Embryonic facial prominence (tissue), 1 donor: ENCODE data around the gene ZNF584.
"Not testable (repeated sequence)": the region's sequence is repeated elsewhere in the genome, so short reads cannot be mapped to it uniquely, and the experiment has no call there.

Source experiments
- DNase-seq: peaks from one replicate; pipeline ENCODE4 v3.0.0-alpha.2; 2016; ENCODE audit errors: extremely low spot score

The ZNF584 gene

DNA sequence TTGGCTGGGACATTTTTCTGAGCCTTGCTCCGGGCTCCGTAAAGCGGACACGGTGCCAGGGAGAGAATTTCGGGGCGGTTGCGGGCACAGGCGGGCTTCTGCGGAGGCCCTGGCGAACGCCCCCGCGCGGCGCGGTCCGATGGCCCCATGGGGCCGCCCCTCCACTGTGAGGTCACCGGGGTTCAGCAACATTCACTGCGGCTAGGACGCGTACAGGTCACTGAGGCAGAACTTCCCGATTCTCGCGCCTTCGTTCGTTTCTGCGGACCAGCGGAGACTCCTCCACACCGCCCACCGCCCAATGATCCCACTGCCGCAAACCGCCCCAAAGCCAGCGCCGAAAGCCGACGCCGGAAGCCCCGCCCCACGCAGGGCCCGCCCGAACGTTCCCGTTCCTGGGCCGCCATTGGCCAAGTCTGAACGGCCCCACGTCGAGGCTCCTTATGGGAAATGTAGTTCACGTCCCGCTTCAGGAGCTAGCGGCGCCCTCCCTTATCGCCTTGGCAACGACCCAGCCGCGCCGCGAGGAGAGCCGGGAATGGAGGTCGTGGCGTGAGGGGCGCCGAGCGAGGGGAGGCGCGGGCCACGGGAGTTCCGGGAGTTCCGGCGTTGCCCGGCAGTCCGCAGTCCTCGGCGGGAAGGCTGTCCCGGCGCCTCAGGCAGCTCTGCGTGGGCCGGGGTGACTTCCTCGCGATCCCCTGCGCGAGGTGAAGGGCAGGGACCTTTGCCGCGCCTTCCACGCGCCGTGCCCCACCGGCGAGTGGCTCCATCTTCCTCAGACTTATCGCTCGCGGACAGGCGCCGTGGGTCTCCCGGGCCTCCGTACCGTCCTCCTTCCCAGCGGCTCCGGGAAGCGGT is at the start of gene ZNF584:
Gene ZNF584 (plus strand): TSS at position 498 of the 858 bp plus-strand sequence. CDS start 499 bp downstream, outside the sequence.
- DNase-seq, result peak; percentile 97

DNA sequence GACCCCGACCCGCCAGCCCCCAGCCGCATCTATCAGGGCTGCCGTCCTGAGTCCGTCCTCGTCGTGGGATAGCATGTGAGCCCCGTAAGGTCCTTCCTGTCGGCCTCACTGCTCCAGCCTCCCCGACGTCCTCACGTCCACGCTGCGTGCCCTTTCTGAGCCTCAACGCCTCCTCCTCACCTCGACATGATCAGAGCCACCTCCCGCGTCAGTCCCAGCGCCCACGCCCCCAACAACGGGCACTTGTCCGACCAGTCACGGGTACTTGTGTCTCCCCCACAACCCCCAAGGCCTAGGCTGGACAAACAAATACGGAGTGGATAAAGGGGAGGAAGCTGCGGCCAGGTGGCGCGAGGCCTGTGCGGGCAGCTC is 46.6 kb upstream of the ZNF584 start:
- DNase-seq, result no peak

DNA sequence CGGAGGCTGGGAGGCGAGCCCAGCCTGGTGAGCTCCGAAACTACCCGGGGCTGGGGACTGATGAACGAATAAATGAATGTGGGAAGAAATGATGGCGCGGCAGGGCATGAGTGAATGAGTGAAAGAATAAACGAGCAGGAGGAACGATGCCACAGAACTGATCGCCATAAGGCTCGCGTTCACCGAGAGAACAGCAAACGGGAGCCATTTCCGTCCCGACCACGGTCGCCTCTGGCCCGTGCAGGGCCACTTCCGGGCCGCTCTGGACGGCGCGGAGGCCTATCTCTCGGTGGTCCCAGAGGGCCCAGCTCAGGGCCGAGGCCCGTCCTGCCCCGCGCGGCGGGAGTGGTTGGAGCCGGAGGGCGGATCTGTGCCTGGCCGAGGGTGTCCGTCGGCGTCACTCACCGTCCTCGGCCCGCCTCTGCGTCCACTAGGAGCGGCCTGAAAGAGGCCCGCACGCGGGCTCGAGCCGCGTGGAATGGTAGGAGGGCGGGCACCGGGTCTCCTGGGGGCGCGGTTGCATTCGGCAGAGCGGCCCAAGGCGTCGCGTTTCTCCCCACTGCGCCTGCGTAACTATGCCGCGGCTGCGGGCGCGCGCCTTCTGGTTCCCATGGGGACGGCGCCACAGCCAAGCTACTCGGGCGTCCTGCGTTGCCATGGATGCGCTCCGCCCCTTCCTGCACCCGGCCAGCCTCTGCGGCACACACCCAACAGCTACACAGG is 46.0 kb upstream of the ZNF584 start, which contains the start of gene ZNF497:
Gene ZNF497 (minus strand): TSS at position 480 of the 723 bp plus-strand sequence. CDS start 5,116 bp downstream, outside the sequence.
- peak; percentile 86 for DNase-seq

DNA sequence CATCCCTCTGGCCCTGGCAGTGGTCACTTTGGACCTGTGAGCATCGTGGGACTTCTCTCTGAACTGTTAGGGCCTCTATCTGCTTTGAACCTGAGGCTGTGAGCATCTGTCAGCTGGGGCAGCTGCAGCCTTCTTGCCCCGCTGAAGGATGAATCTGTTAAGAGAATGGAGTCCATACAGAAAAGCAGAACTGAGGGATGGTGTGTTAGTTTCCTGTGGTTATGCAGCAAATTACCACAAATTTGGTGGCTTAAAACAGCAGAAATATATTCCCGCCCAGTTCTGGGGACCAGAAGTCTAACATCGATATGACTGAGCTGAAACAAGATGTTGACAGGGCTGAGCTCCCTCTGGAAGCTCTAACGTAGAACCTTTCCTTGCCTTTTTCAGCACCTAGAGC is 44.3 kb upstream of the ZNF584 start:
- DNase-seq, result no peak

DNA sequence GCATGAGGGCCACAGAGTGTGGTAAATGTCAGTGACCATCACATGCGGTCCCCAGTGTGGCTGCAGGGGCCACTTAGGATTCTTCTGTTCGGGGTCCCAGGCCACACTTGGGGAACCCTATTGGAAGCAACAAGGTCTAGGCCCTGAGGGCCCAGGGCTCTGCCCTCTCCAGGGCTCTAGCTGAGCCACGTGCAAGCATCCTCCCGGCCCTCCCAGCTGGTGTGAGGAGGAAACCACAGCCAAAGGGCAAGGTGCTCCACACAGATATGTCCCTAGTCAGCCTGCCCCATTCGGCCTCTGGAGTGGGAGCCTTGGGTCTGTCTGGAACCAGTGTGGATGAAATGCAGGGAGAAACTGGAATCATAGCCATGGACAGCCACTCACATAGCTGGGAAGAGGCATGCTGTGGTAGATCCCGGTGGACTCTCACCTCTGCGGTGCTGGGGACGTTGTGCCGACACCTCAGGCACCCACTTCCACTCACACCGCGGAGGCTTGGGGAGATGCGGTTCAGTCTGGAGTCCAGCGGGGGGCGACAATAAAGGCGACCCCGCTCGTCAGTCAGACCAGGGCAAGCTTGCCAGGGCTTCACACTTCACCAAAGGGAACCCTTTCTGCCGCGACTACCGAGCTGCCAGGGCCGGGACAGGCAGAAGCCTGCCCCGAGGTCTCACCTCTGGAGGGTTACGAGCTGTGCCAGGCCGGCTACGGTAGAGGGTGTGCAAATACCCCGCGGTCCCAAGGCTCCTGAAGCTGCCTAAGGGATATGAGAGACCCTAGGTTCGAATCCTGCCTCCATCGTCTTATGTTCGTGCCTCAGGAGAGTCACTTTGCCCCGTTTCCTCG is 41.6 kb upstream of the ZNF584 start:
- no peak for DNase-seq

DNA sequence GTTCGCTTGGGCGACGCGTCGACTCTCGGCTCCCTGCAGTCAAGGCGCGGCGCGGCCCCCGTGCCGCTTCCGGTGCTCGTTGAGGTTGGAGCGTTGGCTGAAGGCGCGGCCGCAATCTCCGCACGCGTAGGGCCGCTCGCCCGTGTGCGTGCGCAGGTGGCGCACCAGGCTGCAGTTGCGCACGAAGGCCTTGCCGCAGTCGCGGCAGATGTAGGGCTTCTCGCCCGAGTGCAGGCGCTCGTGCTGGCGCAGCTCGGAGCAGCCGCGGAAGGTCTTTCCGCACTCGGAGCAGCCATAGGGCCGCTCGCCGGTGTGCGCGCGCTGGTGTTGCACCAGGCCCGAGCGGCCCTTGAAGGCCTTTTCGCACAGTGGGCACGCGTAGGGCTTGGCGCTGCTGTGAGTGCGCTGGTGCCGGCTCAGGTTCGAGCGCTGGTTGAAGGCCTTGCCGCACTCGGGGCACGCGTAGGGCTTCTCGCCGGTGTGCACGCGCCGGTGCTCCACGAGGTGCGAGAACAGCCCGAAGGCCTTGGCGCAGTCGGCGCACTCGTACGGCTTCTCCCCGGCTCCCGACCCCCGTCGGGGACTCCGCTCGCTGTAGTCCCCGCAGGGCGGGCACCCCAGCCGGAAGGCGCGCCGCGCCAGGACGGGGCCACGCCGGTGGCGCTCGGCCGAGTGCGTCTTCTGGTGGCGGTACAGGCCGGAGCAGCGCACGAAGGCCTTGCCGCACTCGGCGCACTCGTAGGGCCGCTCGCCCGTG is 40.6 kb upstream of the ZNF584 start:
- no peak for DNase-seq

DNA sequence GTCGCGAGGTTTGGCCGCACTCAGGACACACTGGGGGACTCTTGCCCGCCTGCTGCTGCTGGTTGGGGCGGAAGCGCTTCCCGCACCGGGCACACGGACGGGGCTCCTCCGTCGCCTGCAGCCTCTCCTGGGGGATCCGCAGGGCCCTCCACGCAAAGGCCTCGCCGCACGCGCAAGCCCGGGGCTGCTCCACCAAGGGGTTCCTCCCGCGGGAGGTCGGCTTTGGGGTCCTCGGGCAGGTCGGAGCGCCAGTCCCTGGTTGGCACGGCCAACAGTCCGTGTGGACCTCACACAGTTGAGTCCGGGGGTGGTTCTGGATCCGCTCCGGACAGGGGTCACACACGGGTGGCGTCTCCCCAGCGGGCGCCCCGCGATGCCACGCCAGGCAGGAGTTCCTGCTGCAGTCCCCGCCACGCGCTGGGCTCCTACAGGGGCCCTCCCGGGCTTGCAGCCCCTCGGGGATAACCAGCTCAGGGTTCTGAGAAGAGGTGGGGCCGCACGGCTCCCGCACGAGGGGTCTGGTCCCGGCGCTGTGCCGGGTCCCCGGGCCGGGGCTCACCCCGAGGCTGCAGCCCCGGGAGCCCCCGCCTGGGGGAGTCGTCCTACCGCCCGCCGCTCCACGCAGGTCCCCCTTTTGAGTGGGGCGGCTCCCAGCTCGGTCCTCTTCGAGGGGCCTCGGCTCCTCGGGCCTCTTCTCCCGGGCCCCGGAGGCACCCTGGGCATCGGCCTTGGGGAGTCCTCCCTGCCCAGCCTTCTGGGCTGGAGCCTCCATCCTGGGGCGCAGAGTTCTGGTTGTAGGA is 39.7 kb upstream of the ZNF584 start:
- no peak for DNase-seq

DNA sequence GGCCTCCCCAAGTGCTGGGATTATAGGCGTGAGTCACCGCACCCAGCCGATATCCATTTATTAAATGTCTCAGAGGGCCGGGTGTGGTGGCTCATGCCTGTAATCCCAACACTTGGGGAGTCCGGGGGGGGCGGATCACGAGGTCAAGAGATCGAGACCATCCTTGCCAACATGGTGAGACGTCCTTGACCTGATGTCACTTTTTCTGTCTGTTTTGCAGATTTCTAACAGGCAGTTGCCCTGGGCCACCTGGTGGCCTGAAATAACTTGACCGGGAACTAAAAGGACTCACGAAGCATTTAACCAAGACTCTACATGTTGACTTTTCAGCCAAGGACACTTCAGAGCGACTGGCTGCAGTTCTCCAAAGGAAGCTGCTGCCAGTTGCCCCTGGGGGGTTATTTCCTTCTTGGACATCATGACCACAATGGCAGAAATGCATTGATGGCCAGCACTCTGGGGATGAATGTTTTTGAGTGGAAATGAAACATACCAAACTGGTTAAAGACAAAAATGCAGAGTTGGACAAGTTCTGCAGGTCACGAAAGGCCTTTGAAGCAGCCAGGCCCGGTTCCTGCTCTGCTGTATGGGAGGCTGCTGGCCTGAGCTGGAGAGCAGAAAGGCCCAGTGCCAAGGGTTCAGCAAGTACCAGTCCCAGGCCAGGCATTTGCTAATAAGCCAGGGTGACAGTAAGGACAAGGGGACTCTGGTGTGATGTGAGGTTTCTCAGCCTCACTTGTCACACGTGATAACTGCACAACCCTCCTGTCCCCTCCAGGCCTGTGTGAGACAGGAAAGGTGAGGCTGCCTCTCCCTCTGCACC is 35.9 kb upstream of the ZNF584 start:
- DNase-seq, result no peak

DNA sequence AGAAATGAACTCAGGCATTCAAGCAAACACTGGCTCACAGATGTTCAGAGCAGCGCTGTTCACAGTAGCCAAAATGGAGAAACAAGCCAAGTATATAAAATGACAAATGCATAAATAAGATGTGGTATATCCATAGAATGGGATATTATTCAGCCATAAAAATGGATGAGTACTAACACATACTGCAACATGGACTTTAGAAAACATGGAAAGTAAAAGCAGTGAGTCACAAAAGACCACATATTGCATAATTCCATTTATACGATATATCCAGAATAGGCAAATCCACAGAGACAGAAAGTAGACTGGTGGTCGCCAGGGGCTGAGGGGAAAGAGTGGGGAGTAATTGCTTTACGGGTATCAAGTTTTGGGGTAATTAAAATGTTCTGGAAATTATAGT is 34.2 kb upstream of the ZNF584 start:
- no peak for DNase-seq

DNA sequence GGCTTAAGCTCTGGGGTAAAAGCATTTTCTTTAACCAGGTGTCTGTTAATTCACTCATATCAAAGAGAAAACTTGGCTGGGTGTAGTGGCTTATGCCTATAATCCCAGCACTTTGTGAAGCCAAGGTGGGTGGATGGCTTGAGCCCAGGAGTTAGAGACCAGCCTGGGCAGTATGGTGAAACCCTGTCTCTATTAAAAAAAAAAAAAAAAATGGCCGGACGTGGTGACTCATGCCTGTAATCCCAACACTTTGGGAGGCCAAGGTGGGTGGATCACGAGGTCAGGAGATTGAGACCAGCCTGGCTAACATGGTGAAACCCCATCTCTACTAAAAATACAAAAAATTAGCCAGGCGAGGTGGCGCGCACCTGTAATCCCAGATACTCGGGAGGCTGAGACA is 31.7 kb upstream of the ZNF584 start:
- not testable (repeated sequence) for DNase-seq

DNA sequence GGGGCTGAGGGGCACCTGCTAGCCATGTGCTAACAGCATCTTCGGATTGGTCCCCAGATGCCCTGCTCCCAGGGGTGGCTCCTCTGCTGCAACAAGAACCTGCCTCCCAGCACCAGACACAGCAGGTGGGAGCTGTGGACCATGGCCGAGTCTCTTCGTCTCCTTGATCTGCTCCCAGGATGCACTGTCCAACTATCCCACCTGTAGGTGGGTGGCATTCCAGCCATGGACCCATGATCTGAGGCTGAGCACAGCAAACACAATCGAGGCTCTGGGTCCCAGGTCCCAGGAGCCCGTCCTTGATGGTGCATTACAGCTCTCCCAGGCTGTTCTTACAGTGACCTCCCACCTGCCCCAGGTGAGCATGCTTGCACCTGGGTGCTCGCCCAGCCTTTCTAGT is 29.2 kb upstream of the ZNF584 start:
- no peak for DNase-seq

DNA sequence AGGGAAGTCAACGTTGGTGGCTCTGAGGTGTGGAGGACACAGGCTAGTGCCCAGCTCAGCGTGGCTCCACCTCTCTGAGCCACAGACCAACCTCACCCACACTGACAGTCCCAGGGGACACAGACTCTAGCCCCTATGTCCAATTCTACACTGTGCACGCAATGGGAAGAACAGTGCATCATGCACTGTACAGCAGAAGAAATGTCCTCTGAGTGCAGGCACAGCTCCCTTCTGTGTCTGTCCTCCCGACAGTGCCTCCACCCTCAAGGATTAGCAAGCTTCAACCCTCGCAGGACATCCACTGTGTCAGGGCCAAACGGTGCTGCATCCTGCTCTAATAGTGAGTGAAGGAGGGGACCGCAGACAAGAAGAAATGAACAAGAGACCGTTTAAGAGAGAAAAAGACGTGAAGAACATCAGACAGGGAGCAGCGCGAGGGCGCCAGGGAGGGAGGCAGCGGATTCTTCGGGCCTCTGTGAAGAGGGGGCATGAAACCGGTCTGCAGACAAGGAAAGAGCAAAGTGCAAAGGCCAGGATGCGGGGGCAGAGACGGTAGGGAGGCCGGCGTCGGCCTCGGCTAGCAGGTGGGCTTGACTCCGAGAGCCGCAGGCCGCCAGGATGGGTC is 28.3 kb upstream of the ZNF584 start:
- no peak for DNase-seq

DNA sequence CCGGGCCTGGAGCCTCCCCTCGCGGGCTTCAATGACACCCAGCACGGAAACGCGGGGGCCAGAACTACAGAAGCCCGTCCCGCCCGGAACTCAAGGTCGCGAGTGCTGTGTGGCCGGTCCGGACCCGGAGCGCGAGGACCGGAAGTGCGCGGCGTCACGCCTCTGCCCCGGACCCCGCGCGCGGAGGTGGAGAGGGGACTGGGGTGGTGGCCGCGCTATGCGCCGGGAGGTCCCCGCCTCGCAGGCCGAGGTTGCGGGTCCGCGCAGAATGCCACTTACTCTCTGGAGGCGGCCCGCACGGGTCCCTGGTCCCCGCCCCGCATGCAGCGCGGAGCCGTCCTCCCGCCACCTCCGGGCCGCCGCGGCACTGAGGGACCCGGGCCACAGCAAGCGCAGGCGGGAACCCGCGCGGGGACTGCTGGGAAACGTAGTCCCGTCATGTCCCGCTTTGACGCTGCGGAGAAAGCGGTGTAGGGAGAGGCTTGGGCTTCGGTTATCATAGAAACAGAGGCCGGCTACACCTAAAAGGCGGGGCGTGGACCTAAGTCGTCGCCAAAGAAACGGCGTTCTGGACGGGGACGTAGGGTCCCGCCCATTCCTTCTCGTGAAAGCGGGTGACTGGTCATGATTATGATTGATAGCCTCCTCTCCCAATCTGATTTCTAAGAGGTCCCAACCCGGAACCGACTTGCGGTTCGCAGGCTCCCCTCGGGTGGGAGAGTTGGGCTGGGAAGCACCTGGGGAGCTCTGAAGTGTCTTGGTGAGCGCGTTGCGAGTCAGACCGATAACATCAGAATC is 27.6 kb upstream of the ZNF584 start, which contains the start of gene ZNF837:
Gene ZNF837 (minus strand): TSS at position 369 of the 798 bp plus-strand sequence. CDS start 11,698 bp downstream, outside the sequence.
- DNase-seq, result peak; percentile 99

DNA sequence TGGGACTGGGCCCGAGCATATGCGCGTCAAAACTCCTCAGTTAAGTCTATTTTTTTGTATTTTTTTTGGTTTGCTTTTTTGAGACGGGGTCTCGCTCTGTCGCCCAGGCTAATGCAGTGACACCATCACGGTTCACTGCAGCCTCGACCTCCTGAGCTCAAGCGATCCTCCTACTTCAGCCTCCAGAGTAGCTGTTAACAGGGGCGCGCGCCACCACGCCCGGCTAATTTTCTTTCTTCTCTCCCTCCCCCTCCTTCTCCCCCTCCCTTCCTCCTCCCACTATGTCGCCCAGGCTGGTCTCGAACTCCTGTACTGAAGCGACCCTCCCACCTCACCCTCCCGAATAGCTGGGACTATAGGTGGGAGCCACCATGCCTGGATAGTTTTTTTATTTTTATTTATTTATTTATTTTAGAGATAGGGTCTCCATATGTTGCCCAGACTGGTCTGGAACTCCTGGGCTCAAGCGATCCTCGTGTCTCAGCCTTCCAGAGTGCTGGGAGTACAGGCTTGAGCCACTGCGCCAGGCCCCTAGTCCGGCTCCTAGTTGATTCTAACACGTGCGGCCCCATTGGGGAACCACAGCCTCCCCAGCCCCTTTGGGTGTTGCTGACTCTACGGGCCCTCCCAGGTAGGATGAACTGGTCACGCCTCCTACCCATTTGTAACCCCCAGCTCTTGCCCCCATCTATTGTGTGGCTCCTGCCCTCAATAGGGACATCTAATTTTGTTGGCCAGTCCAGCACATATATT is 26.8 kb upstream of the ZNF584 start:
- no peak for DNase-seq

DNA sequence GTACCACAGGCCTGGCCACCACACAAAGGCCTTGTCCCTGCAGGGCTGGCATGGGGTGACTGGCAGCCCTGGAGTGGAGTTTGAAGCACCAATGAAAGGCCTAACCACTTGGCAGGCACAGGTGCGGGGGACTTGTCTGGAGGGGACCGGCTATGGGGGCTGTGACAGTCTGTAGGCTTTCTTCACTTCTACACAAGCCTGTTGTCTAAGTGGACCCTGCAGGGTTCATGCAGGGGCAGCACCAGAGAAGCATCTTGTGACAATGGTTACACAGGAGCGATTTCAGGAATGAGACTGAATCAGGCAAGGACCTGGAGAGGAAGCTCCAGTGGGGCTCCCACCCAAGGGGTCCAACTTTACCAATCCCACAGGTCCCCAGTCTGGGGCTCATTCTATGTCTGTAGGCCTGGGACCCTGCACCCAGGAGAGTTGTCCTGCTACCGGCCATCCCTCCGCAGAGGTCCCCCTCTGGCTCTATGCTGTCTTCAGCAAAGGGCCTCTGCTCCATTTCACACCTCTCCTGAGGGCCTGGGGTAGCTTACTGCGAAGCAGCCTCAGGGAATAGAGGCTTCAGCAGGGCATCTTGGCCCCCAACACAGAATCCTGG is 25.3 kb upstream of the ZNF584 start:
- DNase-seq, result no peak

DNA sequence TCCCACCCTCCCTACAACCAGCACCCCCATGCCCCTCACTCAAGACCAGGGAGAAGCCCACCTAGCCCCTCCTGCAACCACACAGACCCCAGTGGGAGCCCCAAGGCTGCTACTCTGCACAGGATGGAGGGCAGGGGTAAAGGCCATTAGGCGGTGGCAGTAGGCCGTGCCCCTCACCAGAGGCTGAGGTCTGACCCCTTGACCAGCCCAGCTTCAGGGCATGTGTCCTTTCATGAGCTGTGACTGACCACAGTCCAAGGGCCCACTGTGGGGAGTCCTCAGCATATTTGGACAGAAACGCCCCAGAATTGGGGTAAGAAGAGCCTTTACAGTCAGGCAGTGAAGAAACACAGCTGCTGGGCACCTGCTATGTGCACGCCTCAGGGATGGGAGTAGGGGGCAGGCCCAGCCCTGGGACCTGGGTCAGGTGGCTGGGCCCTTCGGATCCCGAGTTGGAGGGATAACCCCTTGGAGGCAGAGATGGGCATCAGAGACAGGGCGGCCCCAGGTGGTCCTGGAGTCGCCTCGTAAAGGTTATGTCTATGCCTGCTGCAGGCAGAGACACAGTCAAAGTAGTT is 23.0 kb upstream of the ZNF584 start:
- no peak for DNase-seq
